Keratinocyte (primary cell): ENCODE measurements around the gene TMEM169. TPM values are rescaled to one million over a fixed set of nuclear protein-coding genes. Genes with fewer than 3 reads are reported as not detected.

Experiments
- DNase-seq: peaks from one replicate; pipeline ENCODE4 v3.0.0-alpha.2; 2011; ENCODE audit warnings: low read depth, missing footprints, low spot score
- FAIRE-seq: peaks from 2 replicates; lab custom pipeline; 2011; peaks lifted over from hg19 to GRCh38; lab: Jason Lieb, UNC
- H2AFZ ChIP-seq: 2 replicates; pipeline ENCODE4 v1.6.0; 2012; ENCODE audit warnings: low read length, control low read depth, inconsistent platforms; ENCODE audit not compliant: control insufficient read depth
- H3K27ac ChIP-seq: 2 replicates; pipeline ENCODE4 v1.5.1; 2011; ENCODE audit warnings: low read length; ENCODE audit not compliant: control insufficient read depth, insufficient read depth
- H3K27me3 ChIP-seq: 3 replicates; pipeline ENCODE4 v1.6.0; 2011; ENCODE audit warnings: low read length; ENCODE audit not compliant: control insufficient read depth, insufficient read depth; ENCODE audit errors: extremely low read depth
- H3K36me3 ChIP-seq, 2 experiments: 2 replicates in 1 of 2; 3 replicates in 1 of 2; pipeline ENCODE4 v1.5.1; 2011; ENCODE audit warnings: low read length in 2 of 2, mild to moderate bottlenecking in 1 of 2; ENCODE audit not compliant: control insufficient read depth in 2 of 2, insufficient read depth in 2 of 2; ENCODE audit errors: extremely low read depth in 1 of 2
- H3K4me1 ChIP-seq: 3 replicates; pipeline ENCODE4 v1.5.1; 2011; ENCODE audit warnings: low read length; ENCODE audit not compliant: control insufficient read depth, insufficient read depth; ENCODE audit errors: extremely low read depth
- H3K4me2 ChIP-seq: 3 replicates; pipeline ENCODE4 v1.6.0; 2011; ENCODE audit warnings: low read depth, low read length; ENCODE audit not compliant: control insufficient read depth, insufficient read depth; ENCODE audit errors: extremely low read depth
- H3K4me3 ChIP-seq, 3 experiments: fragments of 200-600 bp in 1 of 3; sonication (generic) in 1 of 3; 2 replicates in 2 of 3; 3 replicates in 1 of 3; pipeline ENCODE4 v1.5.1; 2011 to 2016; ENCODE audit warnings: low read length in 3 of 3, mild to moderate bottlenecking in 3 of 3, control low read depth in 2 of 3, inconsistent platforms in 1 of 3, low read depth in 1 of 3, mixed read lengths in 1 of 3, mixed run types in 1 of 3, moderate library complexity in 1 of 3; ENCODE audit not compliant: control insufficient read depth in 2 of 3, insufficient read depth in 2 of 3; ENCODE audit errors: extremely low read depth in 1 of 3
- H3K79me2 ChIP-seq: 2 replicates; pipeline ENCODE4 v1.6.0; 2012; ENCODE audit warnings: low read length; ENCODE audit not compliant: control insufficient read depth, insufficient read depth
- H3K9ac ChIP-seq: 3 replicates; pipeline ENCODE4 v1.6.0; 2011; ENCODE audit warnings: low read length; ENCODE audit not compliant: control insufficient read depth, insufficient read depth; ENCODE audit errors: extremely low read depth
- H3K9me1 ChIP-seq: 3 replicates; pipeline ENCODE4 v1.6.0; 2011; ENCODE audit warnings: low read length; ENCODE audit not compliant: control insufficient read depth, insufficient read depth; ENCODE audit errors: extremely low read depth
- H3K9me3 ChIP-seq: 2 replicates; pipeline ENCODE4 v1.5.1; 2012; ENCODE audit warnings: low read depth, low read length; ENCODE audit not compliant: control insufficient read depth
- H4K20me1 ChIP-seq: 3 replicates; pipeline ENCODE4 v1.6.0; 2011; ENCODE audit warnings: low read length; ENCODE audit not compliant: control insufficient read depth, insufficient read depth; ENCODE audit errors: extremely low read depth
- EZH2 ChIP-seq: IDR thresholded peaks from one replicate; pipeline ENCODE4 v1.6.1; 2012; ENCODE audit warnings: inconsistent platforms, mild to moderate bottlenecking, low read length, moderate library complexity
- dilution Hi-C: fragments of 300-500 bp; cut with MboI; formaldehyde crosslinking; loops from one replicate; pipeline ENCODE4 v1.7.0; 2020; ENCODE audit warnings: low sequenced_read_pairs; ENCODE audit not compliant: extremely low pct_ligation_motif_present
- polyA plus RNA-seq, 5 experiments: library from polyadenylated mRNA; depleted of rRNA in 3 of 5; stranded (reverse) in 3 of 5; stranded (forward) in 1 of 5; unstranded in 1 of 5; fragments of >200 nt; gene quantifications; 1 replicate in 1 of 5; 2 replicates in 3 of 5; 3 replicates in 1 of 5; pipeline versions ENCODE4 v1.2.1 to v1.2.3, GENCODE V29; 2011 to 2012; ENCODE audit warnings: missing spikeins in 2 of 5, low read depth in 1 of 5, low replicate concordance in 1 of 5
- TF ChIP-seq, protein P1 (sequence below), 3 experiments: IDR thresholded peaks in 1 of 3; conservative IDR thresholded peaks in 1 of 3; optimal IDR thresholded peaks in 1 of 3; 2 replicates in 2 of 3; 3 replicates in 1 of 3; pipeline versions ENCODE3 to v1.5.1; 2011; ENCODE audit warnings: low read length in 3 of 3, mild to moderate bottlenecking in 3 of 3, moderate library complexity in 2 of 3, control low read depth in 1 of 3, inconsistent platforms in 1 of 3; ENCODE audit not compliant: insufficient read depth in 2 of 3; ENCODE audit errors: extremely low read depth in 1 of 3

The TMEM169 gene
- polyA plus RNA-seq, 1 donor (not counting 4 experiments of a cell fraction or from before 2014, with no cell fraction given): not detected

DNA sequence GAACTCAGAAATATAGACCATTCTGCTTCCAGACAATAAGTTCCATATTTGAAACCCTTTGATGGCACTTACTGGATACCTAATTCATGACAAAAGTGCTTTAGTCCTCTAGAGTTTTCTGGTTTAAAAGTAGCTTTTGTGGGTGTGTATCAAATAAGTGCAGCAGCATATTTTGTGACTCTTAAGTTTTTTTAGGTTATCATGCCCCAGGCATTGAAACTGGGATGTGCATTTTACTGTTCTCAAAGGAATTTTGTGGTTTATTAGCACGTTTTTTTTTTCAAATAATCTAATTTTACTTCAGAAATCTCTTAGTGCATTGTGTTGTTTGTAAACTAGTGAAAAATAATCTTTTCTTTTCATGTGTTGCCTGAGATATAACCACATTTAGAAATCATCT lies 28.9 kb downstream of the TMEM169 start:
- Histone ChIP-seq H4K20me1 (no peaks in the 10 kb centered on the region), H3K4me1 (peaks cover 35% of the 10 kb centered on the region), H3K9me3 (no peaks in the 10 kb centered on the region), H3K9me1 (no peaks in the 10 kb centered on the region), H3K27me3 (no peaks in the 10 kb centered on the region), H3K27ac (peak overlapping the region; percentile 90), H3K4me3 (peak overlapping the region; percentile 93 to 99 (median 98)), H3K36me3 (peaks cover 24 to 29% of the 10 kb centered on the region in 2 experiments), H3K4me2 (peak overlapping the region; percentile 93), H3K9ac (peak overlapping the region; percentile 97), H2AFZ (no peak overlapping the region), H3K79me2 (peaks cover 50% of the 10 kb centered on the region)
- dilution Hi-C loops: no loop called here
- FAIRE-seq (no peak), DNase-seq (no peak)
- TF ChIP-seq EZH2: no peak
- TF ChIP-seq, protein P1, sequence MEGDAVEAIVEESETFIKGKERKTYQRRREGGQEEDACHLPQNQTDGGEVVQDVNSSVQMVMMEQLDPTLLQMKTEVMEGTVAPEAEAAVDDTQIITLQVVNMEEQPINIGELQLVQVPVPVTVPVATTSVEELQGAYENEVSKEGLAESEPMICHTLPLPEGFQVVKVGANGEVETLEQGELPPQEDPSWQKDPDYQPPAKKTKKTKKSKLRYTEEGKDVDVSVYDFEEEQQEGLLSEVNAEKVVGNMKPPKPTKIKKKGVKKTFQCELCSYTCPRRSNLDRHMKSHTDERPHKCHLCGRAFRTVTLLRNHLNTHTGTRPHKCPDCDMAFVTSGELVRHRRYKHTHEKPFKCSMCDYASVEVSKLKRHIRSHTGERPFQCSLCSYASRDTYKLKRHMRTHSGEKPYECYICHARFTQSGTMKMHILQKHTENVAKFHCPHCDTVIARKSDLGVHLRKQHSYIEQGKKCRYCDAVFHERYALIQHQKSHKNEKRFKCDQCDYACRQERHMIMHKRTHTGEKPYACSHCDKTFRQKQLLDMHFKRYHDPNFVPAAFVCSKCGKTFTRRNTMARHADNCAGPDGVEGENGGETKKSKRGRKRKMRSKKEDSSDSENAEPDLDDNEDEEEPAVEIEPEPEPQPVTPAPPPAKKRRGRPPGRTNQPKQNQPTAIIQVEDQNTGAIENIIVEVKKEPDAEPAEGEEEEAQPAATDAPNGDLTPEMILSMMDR (optimal IDR thresholded peaks at IDR 0.05 in 1 of 3, IDR thresholded peaks at IDR 0.05 in 1 of 3, conservative IDR thresholded peaks at IDR 0.05 in 1 of 3; ENCODE audit: extremely low read depth in 1 of 3, insufficient read depth in 2 of 3, low read length in 3 of 3): no peak

DNA sequence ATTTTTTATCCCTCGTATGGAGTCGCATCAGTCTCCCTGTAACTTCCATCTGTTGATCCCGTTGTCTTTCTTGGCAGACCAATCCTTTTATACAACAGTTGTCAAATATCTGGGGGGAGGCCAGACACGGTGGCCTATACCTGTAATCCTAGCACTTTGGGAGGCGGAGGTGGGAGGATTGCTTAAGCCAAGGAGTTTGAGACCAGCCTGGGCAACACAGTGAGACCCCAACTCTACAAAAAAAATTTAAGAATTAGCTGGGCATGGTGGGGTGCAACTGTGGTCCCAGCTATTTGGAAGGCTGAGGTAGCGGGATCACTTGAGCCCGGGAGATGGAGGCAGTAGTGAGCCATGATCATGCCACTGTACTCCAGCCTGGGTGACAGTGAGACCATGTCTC lies 29.4 kb downstream of the TMEM169 start:
- DNase-seq (no peak), FAIRE-seq (no peak)
- Histone ChIP-seq H3K79me2 (peaks cover 55% of the 10 kb centered on the region), H4K20me1 (no peaks in the 10 kb centered on the region), H3K4me2 (peak overlapping the region; percentile 12), H3K4me1 (peaks cover 35% of the 10 kb centered on the region), H3K9ac (no peak overlapping the region), H3K9me3 (no peaks in the 10 kb centered on the region), H3K9me1 (no peaks in the 10 kb centered on the region), H3K27me3 (no peaks in the 10 kb centered on the region), H3K36me3 (peaks cover 24 to 29% of the 10 kb centered on the region in 2 experiments), H3K27ac (peak overlapping the region; percentile 16), H2AFZ (no peak overlapping the region), H3K4me3 (no peak overlapping the region)
- no peak for TF ChIP-seq EZH2
- TF ChIP-seq, protein P1 (optimal IDR thresholded peaks at IDR 0.05 in 1 of 3, IDR thresholded peaks at IDR 0.05 in 1 of 3, conservative IDR thresholded peaks at IDR 0.05 in 1 of 3; ENCODE audit: extremely low read depth in 1 of 3, insufficient read depth in 2 of 3, low read length in 3 of 3): no peak
- dilution Hi-C loops: no loop called here
